Prostate gland (tissue), 2 donors: ENCODE measurements around the gene TNFSF13B. TPM values are rescaled to one million over a fixed set of nuclear protein-coding genes. Genes with fewer than 3 reads are reported as not detected.

Source experiments
- DNase-seq: peaks from one replicate; pipeline ENCODE4 v3.0.0-alpha.2; 2019; ENCODE audit warnings: low spot score
- H3K27ac ChIP-seq, 2 donors: fragments of 200-600 bp; sonication (generic); 2 replicates each; pipeline ENCODE4 v1.5.1; 2017 to 2019
- H3K27me3 ChIP-seq: fragments of 200-600 bp; sonication (generic); replicated peaks from 2 replicates; pipeline ENCODE4 v1.5.1; 2019; ENCODE audit not compliant: insufficient read depth
- H3K36me3 ChIP-seq, 2 donors: fragments of 200-600 bp; sonication (generic); 1 replicate in 1 of 2; 2 replicates in 1 of 2; pipeline versions ENCODE4 v1.5.1 to v1.8.1; 2017 to 2019
- H3K4me1 ChIP-seq: fragments of 200-600 bp; sonication (generic); replicated peaks from 2 replicates; pipeline ENCODE4 v1.5.1; 2019
- H3K4me3 ChIP-seq, 2 donors: fragments of 200-600 bp; sonication (generic); 2 replicates each; pipeline ENCODE4 v1.5.1; 2017 to 2019
- H3K9me3 ChIP-seq: fragments of 200-600 bp; sonication (generic); 2 replicates; pipeline ENCODE4 v1.5.1; 2017
- CTCF ChIP-seq, 4 experiments: fragments of 200-600 bp in 2 of 4; fragments of 450-650 bp in 2 of 4; sonication (generic) in 2 of 4; IDR thresholded peaks; 1 replicate in 3 of 4; 2 replicates in 1 of 4; pipeline ENCODE4 v1.5.1; 2016 to 2019; ENCODE audit warnings: antibody characterized with exemption in 4 of 4, mild to moderate bottlenecking in 2 of 4, moderate library complexity in 2 of 4
- POLR2A ChIP-seq: fragments of 450-650 bp; IDR thresholded peaks from one replicate; pipeline ENCODE4 v1.6.1; 2016; ENCODE audit warnings: antibody characterized with exemption, mild to moderate bottlenecking
- POLR2AphosphoS5 ChIP-seq: sonication (generic); formaldehyde crosslinking; IDR thresholded peaks from one replicate; pipeline ENCODE4 v1.6.1; 2017; ENCODE audit warnings: antibody characterized with exemption
- WGBS: methylation state at CpG from one replicate; pipeline ENCODE4 v1.1.5; 2018; 5-methylcytosine and 5-hydroxymethylcytosine counted together
- intact Hi-C: fragments of 100-400 bp; cut with DNase I; formaldehyde crosslinking; loops from one replicate; pipeline ENCODE4 v1.14.2; 2022
- total RNA-seq, 2 donors: library from RNA; depleted of rRNA; stranded (reverse); fragments of >200 nt; gene quantifications; one replicate each; pipeline ENCODE4 v1.1.0, GENCODE V29; 2016

The TNFSF13B gene
- total RNA-seq, 2 donors from 2014 or later: 4.1 to 9.1 TPM

- no peak overlapping the region for H3K27ac ChIP-seq
- H3K4me3 ChIP-seq: no peak overlapping the region
- no peak for DNase-seq
- intact Hi-C loops: no loop called here
- 74% methylated on average over 4 of the region's 4 CpGs for WGBS
- TF ChIP-seq POLR2A: no peak
- TF ChIP-seq CTCF (IDR thresholded peaks at IDR 0.05): no peak
- TF ChIP-seq POLR2AphosphoS5: no peak
- no peaks in the 10 kb centered on the region for H3K36me3 ChIP-seq
- H3K9me3 ChIP-seq: no peaks in the 10 kb centered on the region
- no peaks in the 10 kb centered on the region for H3K4me1 ChIP-seq
- no peaks in the 10 kb centered on the region for H3K27me3 ChIP-seq
These were observed 12.4 kb downstream of the TNFSF13B start for GRCh38 chr13:108281901-108282300.

- Histone ChIP-seq H3K36me3 (no peaks in the 10 kb centered on the region), H3K27me3 (no peaks in the 10 kb centered on the region), H3K4me3 (no peak overlapping the region), H3K27ac (no peak overlapping the region), H3K9me3 (no peaks in the 10 kb centered on the region), H3K4me1 (no peaks in the 10 kb centered on the region)
- 35% methylated on average over 3 of the region's 3 CpGs for WGBS
- no peak for DNase-seq
- TF ChIP-seq CTCF (IDR thresholded peaks at IDR 0.05) (no peak), POLR2AphosphoS5 (no peak), POLR2A (no peak)
- intact Hi-C loops: no loop called here
These were observed 13.6 kb downstream of the TNFSF13B start for GRCh38 chr13:108283110-108283509.

GRCh38 chr13:108288741-108289140 lies 19.2 kb downstream of the TNFSF13B start:
- no peaks in the 10 kb centered on the region for H3K27me3 ChIP-seq
- intact Hi-C loops: no loop called here
- H3K36me3 ChIP-seq: no peaks in the 10 kb centered on the region
- H3K4me3 ChIP-seq: no peak overlapping the region
- H3K4me1 ChIP-seq: no peaks in the 10 kb centered on the region
- no peak for DNase-seq
- no peaks in the 10 kb centered on the region for H3K9me3 ChIP-seq
- WGBS: 53% methylated on average over 6 of the region's 6 CpGs
- H3K27ac ChIP-seq: no peak overlapping the region
- TF ChIP-seq POLR2AphosphoS5 (no peak), CTCF (IDR thresholded peaks at IDR 0.05) (no peak), POLR2A (no peak)

DNA sequence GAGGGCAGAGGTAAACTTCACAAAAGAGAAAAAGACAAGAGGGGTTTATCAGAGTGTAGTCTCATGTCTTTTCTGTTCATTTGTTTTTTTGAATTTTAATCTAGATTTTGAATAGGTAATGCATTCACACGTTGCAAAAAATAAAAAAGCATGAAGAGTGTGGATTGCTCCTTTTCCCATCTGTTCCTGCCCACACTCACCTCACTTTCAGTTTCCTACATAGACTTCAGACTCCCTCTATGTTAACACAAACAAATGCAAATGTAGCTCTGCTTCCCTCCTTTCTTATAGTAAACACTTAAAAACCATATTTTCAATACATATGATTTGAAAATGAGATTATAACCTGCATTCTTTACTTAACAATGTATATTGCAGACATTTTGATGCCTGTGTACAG lies 20.3 kb downstream of the TNFSF13B start:
- WGBS: 29% methylated on average over 1 of the region's 1 CpG

More for the DNA sequence above, 20.3 kb downstream of the TNFSF13B start:
- H3K9me3 ChIP-seq: no peaks in the 10 kb centered on the region
- no peak overlapping the region for H3K27ac ChIP-seq
- intact Hi-C loops: no loop called here
- no peaks in the 10 kb centered on the region for H3K4me1 ChIP-seq
- H3K4me3 ChIP-seq: no peak overlapping the region
- DNase-seq: no peak
- H3K27me3 ChIP-seq: no peaks in the 10 kb centered on the region
- H3K36me3 ChIP-seq: no peaks in the 10 kb centered on the region
- TF ChIP-seq POLR2A (no peak), POLR2AphosphoS5 (no peak), CTCF (IDR thresholded peaks at IDR 0.05) (no peak)
